T follicular helper cell (primary cell): ENCODE measurements around the gene SERPINA9.
"Not testable (repeated sequence)": the region's sequence is repeated elsewhere in the genome, so short reads cannot be mapped to it uniquely, and the experiment has no call there.

ENCODE experiments used
- DNase-seq: peaks from one replicate; pipeline ENCODE4 v3.0.0-alpha.2; 2020; ENCODE audit warnings: low read depth

The SERPINA9 gene

DNA sequence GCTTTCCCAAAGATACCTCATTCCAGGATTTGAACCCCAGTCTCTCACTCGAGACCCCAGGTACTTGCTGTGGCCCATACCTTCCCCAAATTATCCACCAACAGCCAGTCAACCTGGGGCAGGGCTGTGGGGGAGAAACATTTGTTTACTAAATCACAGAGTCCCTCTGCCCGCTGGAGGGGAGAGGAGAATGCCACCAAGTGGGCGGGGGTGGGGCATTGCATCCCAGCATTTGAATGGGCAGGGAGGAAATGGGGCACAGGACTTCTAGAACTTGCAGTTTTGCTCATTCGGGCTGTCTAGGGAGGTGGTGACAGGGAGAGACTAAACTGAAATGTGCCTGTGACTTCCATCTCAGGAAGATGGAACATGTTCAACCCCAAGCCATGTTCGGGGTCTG lies 10.9 kb upstream of the SERPINA9 start:
- DNase-seq, result no peak

- DNase-seq, result peak; percentile 8
Observed at GRCh38 chr14:94485944-94486841, 10.2 kb upstream of the SERPINA9 start.

- no peak for DNase-seq
Observed at GRCh38 chr14:94484481-94484880, 8.5 kb upstream of the SERPINA9 start.

DNA sequence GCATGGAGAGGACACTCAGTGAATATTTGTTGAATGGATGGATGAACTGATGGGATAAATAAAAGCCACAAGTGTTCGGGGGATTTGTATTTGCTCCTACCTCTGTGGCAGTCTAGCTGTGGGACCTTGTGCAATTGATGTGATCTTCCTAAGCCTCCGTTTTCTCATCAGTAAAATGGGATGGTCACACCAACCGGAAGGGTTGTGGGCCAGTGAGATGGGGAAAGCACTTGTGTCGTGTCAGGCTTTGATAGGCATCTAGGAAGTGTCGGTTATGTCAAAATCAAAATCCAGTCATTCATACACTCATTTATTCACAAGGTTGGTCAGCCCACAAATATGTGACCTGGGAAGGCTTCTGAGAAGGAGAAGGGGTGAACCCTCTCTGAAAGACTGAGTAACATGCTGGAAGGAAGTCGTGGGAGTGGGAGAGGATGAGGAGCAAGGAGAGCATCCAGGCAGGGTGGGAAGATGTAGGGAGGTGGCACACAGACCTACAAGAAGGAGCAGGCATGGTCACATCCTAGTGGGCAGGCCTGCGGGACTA lies 7.8 kb upstream of the SERPINA9 start:
- no peak for DNase-seq

GRCh38 chr14:94483071-94483451 lies 7.1 kb upstream of the SERPINA9 start:
- no peak for DNase-seq

DNA sequence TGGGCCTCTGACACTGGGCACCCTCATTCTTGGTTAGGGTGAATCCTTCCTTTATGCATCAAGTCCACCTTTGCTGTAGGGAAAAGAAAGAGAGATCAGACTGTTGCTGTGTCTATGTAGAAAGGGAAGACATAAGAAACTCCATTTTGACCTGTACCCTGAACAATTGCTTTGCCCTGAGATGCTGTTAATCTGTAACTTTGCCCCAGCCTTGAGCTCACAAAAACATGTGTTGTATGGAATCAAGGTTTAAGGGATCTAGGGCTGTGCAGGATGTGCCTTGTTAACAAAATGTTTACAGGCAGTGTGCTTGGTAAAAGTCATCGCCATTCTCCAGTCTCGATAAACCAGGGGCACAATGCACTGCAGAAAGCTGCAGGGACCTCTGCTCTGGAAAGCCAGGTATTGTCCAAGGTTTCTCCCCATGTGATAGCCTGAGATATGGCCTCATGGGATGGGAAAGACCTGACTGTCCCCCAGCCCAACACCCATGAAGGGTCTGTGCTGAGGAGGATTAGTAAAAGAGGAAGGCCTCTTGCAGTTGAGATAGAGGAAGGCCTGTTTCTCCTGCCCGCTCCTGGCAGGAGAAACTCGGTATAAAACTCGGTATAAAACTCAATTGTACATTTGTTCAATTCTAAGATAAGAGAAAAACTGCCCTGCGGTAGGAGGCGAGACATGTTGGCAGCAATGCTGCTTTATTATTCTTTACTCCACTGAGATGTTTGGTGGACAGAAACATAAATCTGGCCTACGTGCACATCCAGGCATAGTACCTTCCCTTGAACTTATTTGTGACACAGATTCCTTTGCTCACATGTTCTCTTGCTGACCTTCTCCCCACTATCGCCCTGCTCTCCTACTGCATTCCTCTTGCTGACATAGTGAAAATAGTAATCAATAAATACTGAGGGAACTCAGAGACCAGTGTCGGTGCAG lies 6.4 kb upstream of the SERPINA9 start:
- DNase-seq, result not testable (repeated sequence)

GRCh38 chr14:94481468-94482131 lies 5.6 kb upstream of the SERPINA9 start:
- DNase-seq, result no peak

DNA sequence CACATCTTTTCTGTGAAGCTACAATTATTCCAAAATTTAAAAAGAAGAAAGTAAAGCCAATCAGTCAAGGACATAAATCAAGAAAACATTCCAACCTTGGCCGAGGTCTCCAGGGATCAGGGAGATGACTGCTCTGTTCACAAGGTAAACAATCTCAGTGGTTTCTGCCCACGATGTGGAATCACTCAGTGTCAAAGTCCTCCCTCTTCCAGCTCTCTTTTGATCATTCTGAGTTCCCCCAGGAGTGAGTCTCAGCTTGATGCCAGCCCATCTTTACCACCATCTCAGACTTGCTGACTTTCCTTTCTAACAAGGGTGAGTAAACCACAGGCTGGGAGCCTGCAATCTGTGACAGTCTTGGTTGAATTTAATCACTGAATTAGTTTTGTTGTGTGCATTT lies 4.8 kb upstream of the SERPINA9 start:
- no peak for DNase-seq

GRCh38 chr14:94478420-94478819 lies 2.4 kb upstream of the SERPINA9 start:
- DNase-seq, result no peak

DNA sequence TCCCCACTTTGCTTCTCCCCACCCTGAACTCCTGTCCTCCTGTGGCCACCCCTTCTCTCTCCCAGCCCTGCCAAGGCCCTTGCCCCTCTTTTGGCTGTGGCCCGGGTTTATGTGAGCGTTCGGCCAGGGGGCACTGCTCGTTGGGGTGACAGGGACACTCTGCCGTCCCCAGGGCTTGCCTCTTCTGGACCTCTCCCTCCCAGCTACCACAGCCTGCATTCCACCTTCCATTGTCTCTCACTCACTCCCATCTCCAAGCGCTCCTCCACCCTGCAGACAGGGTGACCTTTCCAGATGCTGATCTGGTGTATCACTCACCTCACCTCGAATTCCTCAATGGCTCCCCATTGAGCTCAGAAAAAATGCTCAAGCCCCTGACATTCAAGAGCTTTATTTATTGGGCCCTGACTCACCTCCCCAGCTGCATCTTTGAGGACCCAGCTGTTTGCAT lies 1.4 kb downstream of the SERPINA9 start:
- no peak for DNase-seq

- no peak for DNase-seq
Observed at GRCh38 chr14:94473666-94474410, 2.2 kb downstream of the SERPINA9 start.

DNA sequence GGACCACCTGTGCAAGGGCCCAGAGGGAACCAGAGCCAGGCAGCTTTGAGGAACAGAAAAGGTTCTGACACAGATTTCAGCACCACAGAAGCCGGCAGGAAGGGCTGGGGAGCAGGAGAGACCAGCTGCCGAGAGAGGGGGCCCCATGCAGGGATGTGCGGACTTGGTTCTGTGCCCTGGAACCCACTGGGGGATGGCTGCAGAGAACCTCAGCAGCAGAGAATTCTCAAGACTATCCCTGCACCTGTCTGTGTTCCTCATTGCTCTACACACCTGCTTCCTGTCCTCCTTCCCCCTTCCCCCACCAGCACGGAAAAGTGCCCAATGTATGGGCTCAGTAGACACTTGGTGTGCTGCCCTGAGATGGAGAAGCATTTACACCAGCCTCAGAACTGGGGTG lies 3.2 kb downstream of the SERPINA9 start:
- DNase-seq, result no peak

GRCh38 chr14:94471045-94471444 lies 5.0 kb downstream of the SERPINA9 start:
- no peak for DNase-seq

DNA sequence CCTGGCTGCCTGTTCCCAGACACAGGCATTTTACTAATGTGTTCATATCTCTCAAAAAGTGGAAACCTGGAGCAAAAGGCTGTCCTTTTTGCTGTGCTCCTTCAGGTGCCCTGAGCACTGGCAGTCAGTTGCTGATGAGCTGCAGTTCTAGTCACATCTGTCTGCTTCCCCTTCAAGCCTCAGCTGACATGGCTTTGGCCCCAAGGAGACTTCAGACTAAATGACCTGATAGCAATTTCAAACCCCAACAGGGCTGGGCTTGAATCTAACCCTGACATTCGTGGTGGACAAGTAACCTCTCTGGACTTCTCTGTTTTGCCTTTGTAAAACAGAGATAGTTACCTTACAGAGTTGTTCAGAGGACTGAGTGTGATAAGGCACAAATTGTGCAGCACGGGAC lies 5.7 kb downstream of the SERPINA9 start:
- no peak for DNase-seq

GRCh38 chr14:94469261-94469660 lies 6.7 kb downstream of the SERPINA9 start:
- no peak for DNase-seq

GRCh38 chr14:94467728-94468520 lies 8.1 kb downstream of the SERPINA9 start:
- no peak for DNase-seq

- no peak for DNase-seq
Observed at GRCh38 chr14:94466706-94467370, 9.2 kb downstream of the SERPINA9 start.

- no peak for DNase-seq
Observed at GRCh38 chr14:94465042-94465441, 11.0 kb downstream of the SERPINA9 start.

DNA sequence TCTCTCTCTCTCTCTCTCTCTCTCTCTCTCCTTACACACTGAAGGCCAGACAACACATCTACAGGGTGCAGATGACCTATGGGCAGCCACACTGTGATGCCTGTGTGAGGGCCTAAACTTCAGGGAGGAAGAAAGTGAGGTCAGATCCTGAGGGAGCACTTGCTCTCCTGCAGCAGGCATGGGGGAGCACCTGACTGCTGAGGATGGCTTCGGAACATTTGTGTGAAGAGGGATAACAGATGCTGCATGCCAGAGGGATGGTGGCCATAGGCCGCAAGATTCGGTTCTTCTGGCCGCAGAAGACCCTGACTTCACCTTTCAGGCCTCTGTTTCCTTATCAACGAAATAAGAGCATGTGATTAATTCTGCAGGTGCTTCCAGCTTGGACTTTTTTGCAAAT lies 11.7 kb downstream of the SERPINA9 start:
- DNase-seq, result no peak
